ENCODE measurements around the gene IGSF21.
"Not testable (repeated sequence)": the region's sequence is repeated elsewhere in the genome, so short reads cannot be mapped to it uniquely, and the experiment has no call there.

Gene IGSF21

DNA sequence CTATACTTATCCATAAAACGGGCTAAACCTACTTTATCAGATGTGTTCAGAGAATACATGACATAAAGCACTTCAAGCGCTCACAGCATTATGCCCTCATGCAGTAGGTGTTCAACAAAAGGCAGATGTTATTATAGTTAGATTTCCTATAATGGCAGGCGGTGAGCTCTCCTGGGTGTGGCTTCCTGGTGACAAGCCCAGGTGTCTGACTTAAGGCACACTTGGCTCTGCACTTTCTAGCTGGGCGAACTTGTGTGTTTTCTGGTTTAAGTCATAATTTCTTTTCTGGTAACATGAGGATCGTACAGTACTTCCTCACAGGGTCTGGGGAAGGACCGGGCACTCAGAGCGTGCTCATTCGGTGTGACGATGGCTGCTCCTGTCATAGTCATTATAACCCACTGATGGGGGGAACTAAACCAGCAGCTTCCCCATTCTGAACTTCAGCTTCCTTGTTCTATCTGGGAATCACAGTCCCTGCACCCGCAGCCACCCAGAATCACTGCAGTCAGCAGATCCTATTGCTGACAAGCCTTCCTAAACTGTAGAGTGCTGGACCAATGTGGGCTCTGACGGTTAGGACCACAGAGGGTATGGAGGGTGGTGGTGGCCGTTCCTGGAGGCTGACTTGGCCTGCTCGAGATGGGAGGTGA lies 52.8 kb downstream of the IGSF21 start:
- no peak for DNase-seq (ENCODE audit: low read depth)
- no peak overlapping the region for H3K4me3 ChIP-seq (ENCODE audit: low read length)
- TF ChIP-seq, protein P1, sequence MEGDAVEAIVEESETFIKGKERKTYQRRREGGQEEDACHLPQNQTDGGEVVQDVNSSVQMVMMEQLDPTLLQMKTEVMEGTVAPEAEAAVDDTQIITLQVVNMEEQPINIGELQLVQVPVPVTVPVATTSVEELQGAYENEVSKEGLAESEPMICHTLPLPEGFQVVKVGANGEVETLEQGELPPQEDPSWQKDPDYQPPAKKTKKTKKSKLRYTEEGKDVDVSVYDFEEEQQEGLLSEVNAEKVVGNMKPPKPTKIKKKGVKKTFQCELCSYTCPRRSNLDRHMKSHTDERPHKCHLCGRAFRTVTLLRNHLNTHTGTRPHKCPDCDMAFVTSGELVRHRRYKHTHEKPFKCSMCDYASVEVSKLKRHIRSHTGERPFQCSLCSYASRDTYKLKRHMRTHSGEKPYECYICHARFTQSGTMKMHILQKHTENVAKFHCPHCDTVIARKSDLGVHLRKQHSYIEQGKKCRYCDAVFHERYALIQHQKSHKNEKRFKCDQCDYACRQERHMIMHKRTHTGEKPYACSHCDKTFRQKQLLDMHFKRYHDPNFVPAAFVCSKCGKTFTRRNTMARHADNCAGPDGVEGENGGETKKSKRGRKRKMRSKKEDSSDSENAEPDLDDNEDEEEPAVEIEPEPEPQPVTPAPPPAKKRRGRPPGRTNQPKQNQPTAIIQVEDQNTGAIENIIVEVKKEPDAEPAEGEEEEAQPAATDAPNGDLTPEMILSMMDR (conservative IDR thresholded peaks at IDR 0.05; ENCODE audit: low read depth, low read length), result no peak

GRCh38 chr1:18161690-18162089 lies 54.1 kb downstream of the IGSF21 start:
- TF ChIP-seq, protein P1 (conservative IDR thresholded peaks at IDR 0.05; ENCODE audit: low read depth, low read length), result no peak
- DNase-seq (ENCODE audit: low read depth), result no peak
- H3K4me3 ChIP-seq (ENCODE audit: low read length), result no peak overlapping the region

DNA sequence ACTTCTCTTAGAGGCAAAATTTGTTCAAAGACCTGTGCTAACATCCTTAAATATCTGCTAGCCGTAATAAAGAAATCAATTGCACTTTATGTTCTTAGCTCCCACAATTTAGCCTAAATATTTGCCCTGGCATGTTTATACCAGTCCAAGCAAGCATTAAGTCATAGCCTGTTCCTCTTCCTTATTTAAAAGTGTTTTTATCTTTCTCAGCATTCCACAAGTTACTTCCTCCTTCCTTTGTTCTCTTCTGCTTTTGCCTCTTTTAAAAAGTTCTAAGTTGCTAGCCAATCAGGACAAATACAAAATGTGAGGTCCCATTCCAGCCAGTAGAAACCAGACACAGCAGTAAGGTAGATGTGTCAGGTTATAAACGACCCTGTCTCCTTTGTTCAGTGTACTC lies 58.0 kb downstream of the IGSF21 start:
- not testable (repeated sequence) for H3K4me3 ChIP-seq (ENCODE audit: low read length); DNase-seq (ENCODE audit: low read depth)

- TF ChIP-seq, protein P1 (conservative IDR thresholded peaks at IDR 0.05; ENCODE audit: low read depth, low read length), result no peak
- no peak for DNase-seq (ENCODE audit: low read depth)
- H3K4me3 ChIP-seq (ENCODE audit: low read length), result no peak overlapping the region
Measured at GRCh38 chr1:18166341-18166740, 58.7 kb downstream of the IGSF21 start.

GRCh38 chr1:18166929-18167328 lies 59.3 kb downstream of the IGSF21 start:
- TF ChIP-seq, protein P1 (conservative IDR thresholded peaks at IDR 0.05; ENCODE audit: low read depth, low read length), result no peak

DNA sequence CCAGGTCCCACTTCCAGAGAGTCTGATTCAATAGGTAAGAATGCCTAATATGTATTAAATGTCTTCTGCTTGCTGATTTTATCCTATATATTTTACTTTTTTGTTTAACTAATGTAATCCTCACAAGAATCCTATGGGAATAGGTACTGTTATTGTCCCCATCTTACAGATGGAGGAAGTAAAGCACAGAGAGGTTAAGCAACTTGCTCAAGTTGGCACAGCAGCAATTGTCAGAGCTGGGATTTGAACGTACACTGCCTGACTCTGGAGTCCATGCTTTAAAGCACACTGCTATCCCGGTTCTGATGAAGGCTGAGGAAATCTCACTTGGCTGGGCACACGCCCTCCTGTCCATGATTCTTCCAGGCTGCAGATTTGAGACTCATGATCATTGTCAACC lies 62.8 kb downstream of the IGSF21 start:
- no peak overlapping the region for H3K4me3 ChIP-seq (ENCODE audit: low read length)
- TF ChIP-seq, protein P1 (conservative IDR thresholded peaks at IDR 0.05; ENCODE audit: low read depth, low read length), result no peak
- no peak for DNase-seq (ENCODE audit: low read depth)

More at GRCh38 chr1:18166929-18167328, 59.3 kb downstream of the IGSF21 start:
- H3K4me3 ChIP-seq (ENCODE audit: low read length), result no peak overlapping the region
- DNase-seq (ENCODE audit: low read depth), result no peak

- DNase-seq (ENCODE audit: low read depth), result no peak
- TF ChIP-seq, protein P1 (conservative IDR thresholded peaks at IDR 0.05; ENCODE audit: low read depth, low read length), result no peak
- H3K4me3 ChIP-seq (ENCODE audit: low read length), result no peak overlapping the region
Measured at GRCh38 chr1:18174037-18174436, 66.4 kb downstream of the IGSF21 start.

All from retinal pigment epithelial cell (primary cell).